Limb (tissue), 2 donors: ENCODE results near the gene PIK3IP1.
A peak's percentile ranks its signal among the peaks of the same experiment; 100 is the strongest.

Experiments
- DNase-seq, 2 donors: peaks; one replicate each; pipeline ENCODE4 v3.0.0-alpha.2; 2016; ENCODE audit errors: extremely low spot score in 2 of 2

PIK3IP1 gene

GRCh38 chr22:31313366-31314147, 21.3 kb upstream of the PIK3IP1 start:
- DNase-seq, result peak; percentile 64 to 71

DNA sequence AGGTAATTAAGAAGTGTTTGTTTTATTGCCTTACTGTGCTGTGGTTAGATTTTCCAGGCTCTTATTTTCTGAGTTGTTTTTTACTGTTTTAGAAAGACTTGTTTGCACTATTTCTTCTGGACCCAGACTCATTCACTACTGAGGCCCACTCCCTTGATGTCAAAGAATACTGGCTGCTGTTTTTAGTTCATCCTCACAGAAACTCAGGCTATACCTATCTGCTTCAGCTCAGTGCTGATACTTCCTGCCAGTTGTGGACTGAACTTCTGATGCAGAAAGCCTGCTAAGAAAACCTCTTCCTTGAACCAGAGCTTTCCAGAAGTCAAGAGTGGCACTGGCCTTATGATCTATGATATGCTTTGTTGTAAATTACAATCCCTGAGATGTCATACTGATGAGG, 15.9 kb upstream of the PIK3IP1 start:
- no peak for DNase-seq

- DNase-seq, result no peak
Observed at GRCh38 chr22:31305194-31305593, 12.9 kb upstream of the PIK3IP1 start.

GRCh38 chr22:31302537-31302936, 10.2 kb upstream of the PIK3IP1 start:
- DNase-seq, result no peak

- DNase-seq, result no peak
Observed at GRCh38 chr22:31302006-31302405, 9.7 kb upstream of the PIK3IP1 start.

- DNase-seq, result no peak
Observed at GRCh38 chr22:31300896-31301295, 8.6 kb upstream of the PIK3IP1 start.

- no peak for DNase-seq
Observed at GRCh38 chr22:31295831-31296657, 3.8 kb upstream of the PIK3IP1 start.

- no peak for DNase-seq
Observed at GRCh38 chr22:31295360-31295759, 3.1 kb upstream of the PIK3IP1 start.

GRCh38 chr22:31291481-31292235, 630 bp downstream of the PIK3IP1 start:
- no peak for DNase-seq

DNA sequence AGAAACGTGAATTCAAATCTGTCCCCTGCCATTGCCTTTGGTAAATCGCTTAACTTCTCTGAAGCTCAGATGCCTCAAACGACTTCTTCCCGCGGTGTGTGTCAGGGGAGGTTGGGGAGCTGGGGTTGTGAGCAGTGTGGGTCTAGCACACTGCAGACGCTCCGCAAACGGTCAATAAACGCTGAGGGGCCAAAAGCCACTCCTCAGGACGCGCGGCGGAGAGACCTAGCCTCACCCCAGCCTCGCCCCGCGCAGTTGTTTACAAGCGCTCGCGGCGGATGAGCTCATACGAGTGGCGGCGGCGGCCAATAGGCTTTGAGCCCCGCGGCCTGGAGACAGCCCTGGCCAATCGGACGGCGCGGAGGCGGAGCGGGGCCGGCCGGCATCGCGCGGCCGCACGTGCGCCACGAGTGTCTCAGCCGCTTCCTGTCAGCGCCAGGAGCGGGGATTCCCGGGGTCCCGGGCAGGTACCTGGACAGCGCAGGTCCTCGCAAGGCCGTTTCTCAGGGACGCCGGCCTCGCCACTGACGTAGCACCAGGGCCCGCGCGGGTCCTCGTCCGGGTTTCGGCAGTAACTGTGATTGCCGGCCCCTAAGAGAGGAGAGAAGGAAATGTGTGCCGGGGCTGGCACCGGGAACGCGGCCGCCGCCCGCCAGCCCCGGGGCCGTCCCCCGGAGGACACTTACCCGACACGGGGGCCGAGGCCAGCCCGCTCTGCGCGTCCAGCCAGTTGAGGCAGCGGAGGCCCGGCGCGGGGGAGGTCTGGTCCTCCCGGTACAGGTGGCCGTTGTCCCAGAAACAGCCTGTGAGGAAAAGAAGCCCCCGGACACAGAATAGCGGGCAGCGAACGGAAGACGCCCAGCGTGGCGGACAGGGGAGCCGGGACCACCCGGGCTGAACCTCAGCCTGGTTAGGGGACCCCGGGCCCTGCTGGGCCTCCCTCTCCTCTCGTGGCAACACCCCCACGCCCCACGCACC, 1.5 kb downstream of the PIK3IP1 start:
- DNase-seq, result peak; percentile 91 to 92

GRCh38 chr22:31289344-31289743, 2.9 kb downstream of the PIK3IP1 start:
- no peak for DNase-seq

GRCh38 chr22:31288496-31289240, 3.6 kb downstream of the PIK3IP1 start:
- DNase-seq, result no peak

- DNase-seq, result no peak
Observed at GRCh38 chr22:31287818-31288495, 4.3 kb downstream of the PIK3IP1 start.

DNA sequence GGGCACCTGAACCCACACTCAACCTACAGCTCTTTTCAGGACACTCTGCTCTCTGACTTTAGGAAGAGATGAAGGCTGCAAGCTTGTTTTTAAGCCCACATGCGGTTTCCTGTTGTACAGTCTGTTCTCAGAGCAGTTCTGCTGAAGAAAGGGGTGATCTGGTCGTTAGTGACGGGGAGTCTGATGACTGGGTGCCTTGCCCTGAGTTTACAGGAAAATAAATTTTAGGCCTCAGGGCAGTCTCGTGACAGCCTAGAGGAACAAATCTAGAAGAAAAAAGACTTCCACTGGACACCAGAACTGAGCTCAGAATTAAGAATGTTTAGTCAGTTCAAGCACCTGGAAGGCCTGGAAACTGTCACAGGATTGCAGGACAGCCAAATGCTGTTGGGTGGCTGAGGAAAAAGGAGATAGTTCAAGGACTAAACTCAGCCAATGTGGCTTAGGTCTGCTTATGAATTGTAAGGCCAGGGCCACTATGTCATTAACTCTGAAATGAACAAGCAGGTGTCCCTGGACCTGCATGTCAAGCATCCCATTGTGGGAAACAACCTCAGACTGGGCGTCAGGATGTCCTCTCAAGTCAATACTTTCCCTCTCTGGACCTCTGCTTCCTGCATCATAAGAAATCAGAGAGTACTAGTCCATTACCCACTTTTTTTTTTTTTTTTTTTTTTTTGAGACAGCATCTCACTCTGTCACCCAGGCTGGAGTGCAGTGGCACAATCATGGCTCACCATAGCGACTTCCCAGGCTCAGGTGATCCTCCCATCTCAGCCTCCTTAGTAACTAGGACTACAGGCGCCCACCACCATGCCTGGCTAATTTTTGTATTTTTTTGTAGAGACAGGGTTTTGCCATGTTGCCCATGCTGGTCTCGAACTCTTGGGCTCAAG, 5.7 kb downstream of the PIK3IP1 start:
- DNase-seq, result no peak

GRCh38 chr22:31284281-31285155, 7.8 kb downstream of the PIK3IP1 start:
- no peak for DNase-seq

DNA sequence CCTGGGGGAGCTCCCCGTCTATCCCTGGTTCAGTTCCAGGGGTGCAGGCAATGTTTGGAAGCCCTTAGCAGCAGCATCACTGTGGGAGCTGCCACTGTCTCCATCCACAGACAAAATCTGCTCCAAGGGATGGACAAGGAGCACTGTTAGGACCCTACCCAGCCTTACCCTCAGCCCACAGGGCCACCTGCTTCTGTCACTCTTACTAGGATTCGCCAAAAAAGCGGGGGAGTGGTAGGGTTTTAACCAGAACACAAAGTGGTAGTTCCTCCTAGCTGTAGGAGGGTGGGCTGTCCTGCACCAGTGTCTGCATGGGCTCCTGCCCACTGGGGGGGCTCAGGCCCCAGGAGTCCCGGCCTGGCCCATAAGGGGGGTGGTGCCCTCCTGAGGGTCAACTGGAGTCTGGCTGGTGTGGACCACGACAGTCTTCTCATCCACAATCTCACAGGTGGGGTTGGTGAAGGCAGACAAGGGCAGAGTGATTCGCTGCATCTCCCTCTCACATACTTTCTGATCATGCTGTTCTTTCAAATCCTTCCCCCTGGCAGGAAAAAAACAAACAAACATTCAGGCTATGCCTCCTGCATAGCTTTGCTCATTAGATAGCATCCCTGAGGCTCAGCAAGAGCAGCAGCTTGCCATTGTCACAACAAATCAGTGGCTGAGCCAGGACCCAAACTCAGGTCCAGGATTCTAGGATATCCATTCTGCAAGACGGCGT, 9.4 kb downstream of the PIK3IP1 start:
- DNase-seq, result no peak

GRCh38 chr22:31281733-31282132, 10.6 kb downstream of the PIK3IP1 start:
- no peak for DNase-seq
